Brain microvascular endothelial cell (primary cell): ENCODE results near the gene EXOC6B.

Source experiments
- DNase-seq: peaks from one replicate; pipeline ENCODE4 v3.0.0-alpha.2; 2020
- H3K27ac ChIP-seq: fragments of 250-450 bp; sonication (Bioruptor Pico); 2 replicates; pipeline ENCODE4 v1.5.1; 2020; ENCODE audit warnings: mild to moderate bottlenecking, moderate library complexity
- H3K27me3 ChIP-seq: fragments of 250-450 bp; sonication (Bioruptor Pico); replicated peaks from 2 replicates; pipeline ENCODE4 v1.5.1; 2020; ENCODE audit warnings: mild to moderate bottlenecking
- H3K36me3 ChIP-seq: fragments of 250-450 bp; sonication (Bioruptor Pico); replicated peaks from 2 replicates; pipeline ENCODE4 v1.5.1; 2020; ENCODE audit warnings: mild to moderate bottlenecking
- H3K4me3 ChIP-seq: 2 replicates; pipeline ENCODE4 v1.5.1; 2011; ENCODE audit warnings: low read depth, mild to moderate bottlenecking, control low read depth, low read length, moderate library complexity
- CTCF ChIP-seq: IDR thresholded peaks from 2 replicates; pipeline ENCODE4 v1.5.1; 2011; ENCODE audit warnings: low read depth, mild to moderate bottlenecking, moderate library complexity, low read length, control low read depth, inconsistent platforms; ENCODE audit errors: missing control alignments
- in situ Hi-C: cut with HindIII; loops from 2 replicates; pipeline ENCODE4 v1.10.0; 2017; ENCODE audit warnings: low sequenced_read_pairs, low pct_ligation_motif_present

EXOC6B gene

GRCh38 chr2:72173640-72174321 lies 652.1 kb downstream of the EXOC6B start:
- no peak overlapping the region for H3K4me3 ChIP-seq
- no peaks in the 10 kb centered on the region for H3K27me3 ChIP-seq
- in situ Hi-C loops, result no loop called here
- H3K27ac ChIP-seq, result peak overlapping the region; percentile 45
- no peak for TF ChIP-seq CTCF
- DNase-seq, result peak; percentile 69
- H3K36me3 ChIP-seq, result no peaks in the 10 kb centered on the region

GRCh38 chr2:72172478-72172877 lies 653.4 kb downstream of the EXOC6B start:
- in situ Hi-C loops, result no loop called here
- H3K27me3 ChIP-seq, result no peaks in the 10 kb centered on the region
- no peak overlapping the region for H3K4me3 ChIP-seq
- TF ChIP-seq CTCF, result no peak
- H3K27ac ChIP-seq, result no peak overlapping the region
- no peaks in the 10 kb centered on the region for H3K36me3 ChIP-seq
- no peak for DNase-seq

GRCh38 chr2:72166279-72166678 lies 659.6 kb downstream of the EXOC6B start:
- in situ Hi-C loops, result no loop called here
- no peak for DNase-seq

GRCh38 chr2:72165792-72166191 lies 660.0 kb downstream of the EXOC6B start:
- H3K27ac ChIP-seq, result no peak overlapping the region
- no peak for DNase-seq
- in situ Hi-C loops, result no loop called here
- TF ChIP-seq CTCF, result no peak
- no peak overlapping the region for H3K4me3 ChIP-seq
- H3K27me3 ChIP-seq, result no peaks in the 10 kb centered on the region
- H3K36me3 ChIP-seq, result no peaks in the 10 kb centered on the region

More at GRCh38 chr2:72166279-72166678, 659.6 kb downstream of the EXOC6B start:
- Histone ChIP-seq H3K36me3 (no peaks in the 10 kb centered on the region), H3K27ac (no peak overlapping the region), H3K27me3 (no peaks in the 10 kb centered on the region), H3K4me3 (no peak overlapping the region)
- no peak for TF ChIP-seq CTCF

DNA sequence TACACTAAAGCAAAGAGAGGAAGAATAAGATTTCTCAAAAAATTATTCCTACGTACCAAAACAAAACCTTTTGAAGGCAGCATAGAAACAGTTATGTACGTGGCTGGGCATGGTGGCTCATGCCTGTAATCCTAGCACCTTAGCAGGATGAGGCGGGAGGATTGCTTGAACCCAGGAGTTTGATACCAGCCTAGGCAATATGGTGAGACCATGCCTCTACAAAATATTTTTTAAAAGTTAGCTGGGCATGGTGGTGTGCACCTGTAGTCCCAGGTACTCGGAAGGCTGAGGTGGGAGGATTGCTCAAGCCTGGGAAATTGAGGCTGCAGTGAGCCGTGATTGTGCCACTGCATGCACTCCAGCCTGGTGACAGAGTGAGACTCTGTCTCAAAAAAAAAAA lies 663.3 kb downstream of the EXOC6B start:
- in situ Hi-C loops, result no loop called here
- no peaks in the 10 kb centered on the region for H3K36me3 ChIP-seq
- no peak for TF ChIP-seq CTCF
- no peak overlapping the region for H3K4me3 ChIP-seq
- H3K27ac ChIP-seq, result no peak overlapping the region
- no peak for DNase-seq
- no peaks in the 10 kb centered on the region for H3K27me3 ChIP-seq
